G401 (cell line): ENCODE data around the gene SRSF1. TPM values are rescaled to one million over a fixed set of nuclear protein-coding genes. Genes with fewer than 3 reads are reported as not detected.

Experiments
- DNase-seq: peaks from one replicate; pipeline ENCODE4 v3.0.0-alpha.2; 2015; ENCODE audit warnings: low spot score
- in situ Hi-C: cut with HindIII; loops from 2 replicates; pipeline ENCODE4 v1.10.0; 2016; ENCODE audit warnings: low sequenced_read_pairs, mixed read lengths
- total RNA-seq: library from RNA; depleted of rRNA; stranded (reverse); fragments of >200 nt; shearing (Covaris generic); gene quantifications from 2 replicates; pipeline ENCODE4 v1.2.3, GENCODE V29; 2014; rRNA removed

SRSF1 gene
- total RNA-seq, 1 experiment from 2014 or later = 585 TPM

DNA sequence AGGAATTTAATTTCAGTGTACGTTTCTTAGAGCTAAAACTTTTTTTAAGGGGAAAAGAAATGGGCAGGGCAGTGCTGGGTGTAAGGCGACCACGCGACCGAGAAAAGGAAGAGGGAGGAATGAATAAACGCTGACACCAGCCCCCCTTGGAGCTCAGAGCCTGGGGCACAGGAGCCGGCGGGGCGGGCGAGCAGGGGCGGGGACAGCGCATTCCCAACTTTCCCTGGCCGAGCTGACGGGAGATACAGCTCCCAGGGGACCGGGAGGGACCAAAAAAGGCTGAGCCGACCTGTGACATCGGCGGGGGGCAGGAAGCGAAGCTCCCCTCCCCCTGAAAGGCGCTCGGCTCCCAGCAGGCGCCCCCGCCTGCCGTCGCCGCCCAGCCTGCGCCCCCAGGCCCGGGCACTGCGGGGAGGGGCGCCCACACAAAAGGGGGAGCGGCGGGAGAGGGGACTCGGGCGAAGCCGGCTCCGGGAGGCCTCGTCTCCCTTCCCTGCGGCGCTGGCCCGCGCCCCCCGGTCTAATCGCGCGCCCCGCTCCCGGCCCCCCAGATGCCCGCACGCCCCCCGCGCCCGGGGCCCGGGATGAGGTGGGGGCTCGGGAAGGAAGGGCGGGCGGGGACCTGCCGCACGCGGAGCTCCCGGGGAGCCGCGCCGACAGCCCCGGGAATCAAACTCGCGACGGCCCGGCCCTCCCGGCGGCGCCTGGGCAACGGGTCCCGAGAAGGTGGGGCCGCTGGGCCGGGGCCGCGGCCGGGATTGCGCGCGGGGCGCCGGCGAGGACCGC, 52.5 kb downstream of the SRSF1 start:
- peak; percentile 56 for DNase-seq
- in situ Hi-C loops = no loop called here

- in situ Hi-C loops = no loop called here
Observed at GRCh38 chr17:57953705-57954396, 53.2 kb downstream of the SRSF1 start.

More at GRCh38 chr17:57953705-57954396, 53.2 kb downstream of the SRSF1 start:
- no peak for DNase-seq

Other genes with a start within 250 kb of the SRSF1 start
- gene MRPS23, start 157.2 kb downstream of the SRSF1 start, total RNA-seq = 39.2 and 60.7 TPM in 2 replicates
- 26.7 and 42.3 TPM in 2 replicates for gene CUEDC1, start 51.8 kb downstream of the SRSF1 start, total RNA-seq
- 22.7 and 37.4 TPM in 2 replicates for gene VEZF1, start 19.0 kb downstream of the SRSF1 start, total RNA-seq
- gene DYNLL2, start 76.2 kb upstream of the SRSF1 start, total RNA-seq = 10.5 and 11.5 TPM in 2 replicates
- gene OR4D1, start 141.1 kb upstream of the SRSF1 start, total RNA-seq = not detected in 2 replicates
- not detected in 2 replicates for gene OR4D2, start 159.7 kb upstream of the SRSF1 start, total RNA-seq
- gene EPX, start 185.5 kb upstream of the SRSF1 start, total RNA-seq = not detected in 2 replicates
- gene MKS1, start 212.0 kb upstream of the SRSF1 start, total RNA-seq = 15.3 and 17.8 TPM in 2 replicates
- not detected in 2 replicates for gene LPO, start 231.3 kb upstream of the SRSF1 start, total RNA-seq